Breast epithelium (tissue), 4 donors: ENCODE results near the gene SH2D3C. TPM values are rescaled to one million over a fixed set of nuclear protein-coding genes. Genes with fewer than 3 reads are reported as not detected.

ENCODE experiments used
- DNase-seq, 2 donors: peaks; one replicate each; pipeline ENCODE4 v3.0.0-alpha.2; 2019; ENCODE audit warnings: low spot score in 2 of 2
- H3K27ac ChIP-seq, 2 donors: fragments of 200-600 bp; sonication (generic) in 1 of 2; one replicate each; pipeline ENCODE4 v1.5.1; 2016 to 2019; ENCODE audit warnings: mild to moderate bottlenecking in 1 of 2
- H3K27me3 ChIP-seq, 2 donors: fragments of 200-600 bp; sonication (generic) in 1 of 2; one replicate each; pipeline versions ENCODE4 v1.5.1 to v1.6.0; 2017 to 2019; ENCODE audit warnings: control low read depth in 1 of 2, mild to moderate bottlenecking in 1 of 2
- H3K36me3 ChIP-seq: fragments of 200-600 bp; one replicate; pipeline ENCODE4 v1.5.1; 2019
- H3K4me1 ChIP-seq, 2 donors: fragments of 200-600 bp; sonication (generic); one replicate each; pipeline ENCODE4 v1.5.1; 2016 to 2019; ENCODE audit warnings: control low read depth in 1 of 2
- H3K4me3 ChIP-seq, 3 donors: fragments of 200-600 bp; sonication (generic); 1 replicate in 2 of 3; 2 replicates in 1 of 3; pipeline ENCODE4 v1.5.1; 2016 to 2019; ENCODE audit warnings: mild to moderate bottlenecking in 3 of 3, moderate library complexity in 2 of 3
- H3K9me3 ChIP-seq, 2 donors: fragments of 200-600 bp; sonication (generic) in 1 of 2; one replicate each; pipeline ENCODE4 v1.5.1; 2016 to 2019; ENCODE audit warnings: control low read depth in 1 of 2
- CTCF ChIP-seq, 3 donors: fragments of 450-650 bp; IDR thresholded peaks; one replicate each; pipeline ENCODE4 v1.5.1; 2016 to 2017; ENCODE audit warnings: antibody characterized with exemption in 3 of 3, mild to moderate bottlenecking in 3 of 3, moderate library complexity in 3 of 3
- POLR2A ChIP-seq: fragments of 450-650 bp; IDR thresholded peaks from one replicate; pipeline ENCODE4 v1.6.1; 2016; ENCODE audit warnings: antibody characterized with exemption, mild to moderate bottlenecking, moderate library complexity
- POLR2AphosphoS5 ChIP-seq, 3 donors: sonication (generic); formaldehyde crosslinking; IDR thresholded peaks; one replicate each; pipeline ENCODE4 v1.6.1; 2017; ENCODE audit warnings: antibody characterized with exemption in 3 of 3
- intact Hi-C: fragments of 100-400 bp; cut with DNase I; formaldehyde crosslinking; loops from one replicate; pipeline ENCODE4 v1.15.1; 2023; ENCODE audit warnings: low total_unique reads
- total RNA-seq, 3 donors: library from RNA; depleted of rRNA; stranded (reverse); fragments of >200 nt; gene quantifications; one replicate each; pipeline ENCODE4 v1.1.0, GENCODE V29; 2016

SH2D3C gene
- total RNA-seq, 3 donors from 2014 or later = 6.0 to 15.4 (median 6.9) TPM

- Histone ChIP-seq H3K27me3 (no peaks in the 10 kb centered on the region), H3K27ac (no peak overlapping the region), H3K4me1 (peaks cover 3 to 5% of the 10 kb centered on the region in 2 donors), H3K9me3 (no peaks in the 10 kb centered on the region), H3K4me3 (no peak overlapping the region), H3K36me3 (no peaks in the 10 kb centered on the region)
- no peak for DNase-seq
- intact Hi-C loops = no loop called here
- no peak for TF ChIP-seq CTCF (IDR thresholded peaks at IDR 0.05)
- TF ChIP-seq POLR2A = no peak
- no peak for TF ChIP-seq POLR2AphosphoS5 (IDR thresholded peaks at IDR 0.05)
Observed at GRCh38 chr9:127712371-127712770, 66.1 kb downstream of the SH2D3C start.

DNA sequence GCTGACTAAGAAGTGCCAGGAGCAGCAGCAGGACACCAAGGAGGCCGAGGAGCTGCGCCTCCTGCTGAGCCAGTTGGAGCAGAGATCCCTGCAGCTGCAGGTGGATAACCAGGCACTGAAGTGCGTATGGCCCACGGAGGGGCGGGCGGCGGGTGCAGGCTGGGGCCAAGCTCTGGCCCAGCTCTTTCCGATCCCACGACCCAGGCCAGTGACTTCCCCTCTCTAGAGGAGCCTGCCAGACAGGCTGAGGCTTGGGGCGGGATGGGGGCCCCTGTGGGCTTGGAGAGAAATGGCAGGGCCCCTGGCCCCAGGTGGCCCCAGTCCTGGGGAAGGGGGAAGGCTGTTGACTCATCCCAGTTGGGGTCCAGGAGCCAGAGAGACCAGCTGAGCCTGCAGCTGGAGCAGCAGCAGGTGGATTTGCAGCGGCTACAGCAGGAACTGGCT, 66.6 kb downstream of the SH2D3C start:
- H3K36me3 ChIP-seq = no peaks in the 10 kb centered on the region
- no peak for DNase-seq
- intact Hi-C loops = no loop called here
- no peak overlapping the region for H3K27ac ChIP-seq
- no peaks in the 10 kb centered on the region for H3K27me3 ChIP-seq
- no peak overlapping the region for H3K4me3 ChIP-seq
- peaks cover 3 to 5% of the 10 kb centered on the region in 2 donors for H3K4me1 ChIP-seq
- H3K9me3 ChIP-seq = no peaks in the 10 kb centered on the region
- TF ChIP-seq POLR2A (no peak), CTCF (IDR thresholded peaks at IDR 0.05) (no peak), POLR2AphosphoS5 (IDR thresholded peaks at IDR 0.05) (no peak)

DNA sequence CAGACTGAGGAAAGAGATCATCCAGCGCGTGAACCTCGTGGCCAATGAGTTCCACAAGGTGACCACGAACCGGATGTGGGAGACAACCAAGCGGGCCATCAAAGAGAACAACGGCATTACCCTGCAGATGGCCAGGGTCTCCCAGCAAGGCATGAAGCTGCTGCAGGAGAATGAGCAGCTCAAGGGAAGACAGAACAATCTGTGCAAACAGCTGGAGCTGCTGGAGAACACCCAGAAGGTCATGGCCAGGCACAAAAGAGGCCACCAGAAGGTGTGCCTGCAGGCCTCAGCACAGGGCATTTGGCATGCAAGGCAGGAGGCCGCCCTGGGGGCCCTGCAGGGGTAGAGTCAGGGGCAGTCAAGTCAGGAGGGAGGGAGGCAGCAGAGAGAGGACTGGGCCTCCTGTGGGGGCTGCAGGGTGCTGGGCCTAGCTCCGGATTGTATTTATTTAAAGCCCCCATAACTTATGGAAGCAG, 67.2 kb downstream of the SH2D3C start:
- Histone ChIP-seq H3K36me3 (no peaks in the 10 kb centered on the region), H3K27ac (no peak overlapping the region), H3K27me3 (no peaks in the 10 kb centered on the region), H3K4me1 (peaks cover 2 to 5% of the 10 kb centered on the region in 2 donors), H3K9me3 (no peaks in the 10 kb centered on the region), H3K4me3 (no peak overlapping the region)
- no peak for TF ChIP-seq POLR2A
- TF ChIP-seq CTCF (IDR thresholded peaks at IDR 0.05) = no peak
- intact Hi-C loops = no loop called here
- no peak for DNase-seq

GRCh38 chr9:127710204-127710783, 68.2 kb downstream of the SH2D3C start:
- Histone ChIP-seq H3K27me3 (no peaks in the 10 kb centered on the region), H3K27ac (no peak overlapping the region), H3K9me3 (no peaks in the 10 kb centered on the region), H3K36me3 (no peaks in the 10 kb centered on the region), H3K4me3 (no peak overlapping the region), H3K4me1 (peaks cover 0 to 5% of the 10 kb centered on the region in 2 donors)
- no peak for TF ChIP-seq POLR2A
- no peak for TF ChIP-seq POLR2AphosphoS5 (IDR thresholded peaks at IDR 0.05)
- TF ChIP-seq CTCF (IDR thresholded peaks at IDR 0.05) = no peak
- DNase-seq = no peak
- intact Hi-C loops = no loop called here

DNA sequence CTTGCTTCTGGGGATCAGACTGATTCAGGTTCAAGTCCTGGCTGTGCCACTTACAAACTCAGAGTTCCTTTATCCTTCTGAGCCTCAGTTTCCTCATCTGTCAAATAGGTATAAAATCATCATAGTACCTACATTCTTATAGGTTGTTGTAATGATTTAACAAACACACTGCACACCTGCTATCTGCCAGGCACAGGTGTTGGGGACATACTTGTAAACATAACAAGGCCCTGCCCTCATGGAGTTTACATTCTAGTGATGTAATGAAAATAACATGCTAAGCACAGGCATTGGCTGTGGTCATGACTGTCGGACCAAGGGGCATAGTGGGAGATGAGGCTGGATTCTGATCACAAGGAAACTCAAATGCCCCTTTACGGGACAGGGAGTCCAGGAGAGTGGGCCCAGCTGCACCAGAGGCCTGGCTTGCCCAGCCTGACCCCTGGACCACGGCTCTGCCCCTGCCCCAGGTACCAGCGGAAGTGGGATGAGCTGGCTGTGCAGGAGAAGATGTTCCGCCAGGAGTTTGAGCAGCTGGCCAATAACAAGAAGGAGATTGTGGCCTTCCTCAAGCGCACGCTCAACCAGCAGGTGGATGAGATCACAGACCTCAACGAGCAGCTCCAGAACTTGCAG, 69.4 kb downstream of the SH2D3C start:
- no peaks in the 10 kb centered on the region for H3K4me1 ChIP-seq
- H3K27me3 ChIP-seq = no peaks in the 10 kb centered on the region
- no peak for DNase-seq
- H3K9me3 ChIP-seq = no peaks in the 10 kb centered on the region
- TF ChIP-seq POLR2AphosphoS5 (IDR thresholded peaks at IDR 0.05) = no peak
- TF ChIP-seq POLR2A = no peak
- TF ChIP-seq CTCF (IDR thresholded peaks at IDR 0.05) = no peak
- H3K27ac ChIP-seq = no peak overlapping the region
- H3K4me3 ChIP-seq = no peak overlapping the region
- H3K36me3 ChIP-seq = no peaks in the 10 kb centered on the region
- intact Hi-C loops = no loop called here
